HepG2 (cell line): ENCODE measurements around the gene NHSL1. TPM values are rescaled to one million over a fixed set of nuclear protein-coding genes. Genes with fewer than 3 reads are reported as not detected.

Experiments
- ADNP ChIP-seq: sonication (generic); formaldehyde crosslinking; IDR thresholded peaks from 2 replicates; pipeline ENCODE4 v1.4.0; 2020; ENCODE audit warnings: missing genetic modification reagents
- CCDC6 ChIP-seq: sonication (generic); formaldehyde crosslinking; IDR thresholded peaks from 2 replicates; pipeline ENCODE4 v1.8.1; 2022; ENCODE audit warnings: mild to moderate bottlenecking, missing genetic modification reagents, moderate library complexity
- ELF3 ChIP-seq: IDR thresholded peaks from 2 replicates; pipeline ENCODE4 v1.6.1; 2016; ENCODE audit warnings: missing genetic modification reagents, missing compliant biosample characterization
- GFI1 ChIP-seq: sonication (generic); formaldehyde crosslinking; IDR thresholded peaks from 2 replicates; pipeline ENCODE4 v1.5.0; 2020; ENCODE audit warnings: missing genetic modification reagents, mild to moderate bottlenecking, borderline replicate concordance
- GZF1 ChIP-seq: sonication (generic); formaldehyde crosslinking; IDR thresholded peaks from 2 replicates; pipeline ENCODE4 v1.5.1; 2020; ENCODE audit warnings: mild to moderate bottlenecking, missing genetic modification reagents
- HNRNPLL ChIP-seq: fragments of 200-400 bp; formaldehyde crosslinking; IDR thresholded peaks from 2 replicates; pipeline ENCODE4 v1.6.1; 2017; ENCODE audit warnings: mild to moderate bottlenecking, low read depth, low read length; ENCODE audit not compliant: poor library complexity, severe bottlenecking
- HOXA9 ChIP-seq: sonication (generic); formaldehyde crosslinking; IDR thresholded peaks from 2 replicates; pipeline ENCODE4 v1.8.1; 2022; ENCODE audit warnings: missing genetic modification reagents, mild to moderate bottlenecking, moderate library complexity, borderline replicate concordance
- KLF12 ChIP-seq: sonication (generic); formaldehyde crosslinking; IDR thresholded peaks from 2 replicates; pipeline ENCODE4 v1.4.0; 2020; ENCODE audit warnings: missing genetic modification reagents, borderline replicate concordance
- MAFK ChIP-seq, 2 experiments: IDR thresholded peaks in 1 of 2; conservative IDR thresholded peaks in 1 of 2; 2 replicates each; pipeline ENCODE4 v1.6.1; 2011; ENCODE audit warnings: improper control_type of control experiment in 2 of 2, low read length in 2 of 2
- MATR3 ChIP-seq: sonication (generic); formaldehyde crosslinking; IDR thresholded peaks from 2 replicates; pipeline ENCODE4 v1.4.0; 2020; ENCODE audit warnings: missing genetic modification reagents
- MEF2D ChIP-seq: sonication (generic); formaldehyde crosslinking; IDR thresholded peaks from 2 replicates; pipeline ENCODE4 v1.5.1; 2020; ENCODE audit warnings: mild to moderate bottlenecking, missing genetic modification reagents
- MTF2 ChIP-seq: sonication (generic); formaldehyde crosslinking; IDR thresholded peaks from 2 replicates; pipeline ENCODE4 v1.5.0; 2020; ENCODE audit warnings: missing genetic modification reagents, borderline replicate concordance
- NR2F2 ChIP-seq: IDR thresholded peaks from 2 replicates; pipeline ENCODE4 v1.6.1; 2012; ENCODE audit warnings: low read depth, inconsistent platforms, borderline replicate concordance
- PAWR ChIP-seq: sonication (generic); formaldehyde crosslinking; IDR thresholded peaks from 2 replicates; pipeline ENCODE4 v1.4.0; 2020; ENCODE audit warnings: missing genetic modification reagents, mild to moderate bottlenecking, borderline replicate concordance
- REPIN1 ChIP-seq: sonication (generic); formaldehyde crosslinking; IDR thresholded peaks from 2 replicates; pipeline ENCODE4 v1.8.0; 2022; ENCODE audit warnings: missing genetic modification reagents, low read depth, mild to moderate bottlenecking, borderline replicate concordance
- RFX1 ChIP-seq: fragments of 450-650 bp; IDR thresholded peaks from 2 replicates; pipeline ENCODE4 v1.6.1; 2017
- TSC22D2 ChIP-seq: sonication (generic); formaldehyde crosslinking; IDR thresholded peaks from 2 replicates; pipeline ENCODE4 v1.5.1; 2020; ENCODE audit warnings: missing genetic modification reagents, mild to moderate bottlenecking, borderline replicate concordance
- ZFAT ChIP-seq: sonication (generic); formaldehyde crosslinking; conservative IDR thresholded peaks from 2 replicates; pipeline ENCODE4 v1.8.1; 2023; ENCODE audit warnings: missing genetic modification reagents, inconsistent platforms
- ZFP82 ChIP-seq: sonication (generic); formaldehyde crosslinking; IDR thresholded peaks from 2 replicates; pipeline ENCODE4 v1.5.1; 2020; ENCODE audit warnings: mild to moderate bottlenecking, missing genetic modification reagents, borderline replicate concordance
- ZFP90 ChIP-seq: sonication (generic); formaldehyde crosslinking; IDR thresholded peaks from 2 replicates; pipeline ENCODE4 v1.8.0; 2022; ENCODE audit warnings: missing genetic modification reagents, mild to moderate bottlenecking, inconsistent platforms, borderline replicate concordance
- ZFP91 ChIP-seq: sonication (generic); formaldehyde crosslinking; IDR thresholded peaks from 2 replicates; pipeline ENCODE4 v1.9.0; 2022; ENCODE audit warnings: missing genetic modification reagents, mild to moderate bottlenecking, borderline replicate concordance
- ZNF619 ChIP-seq: sonication (generic); formaldehyde crosslinking; IDR thresholded peaks from 2 replicates; pipeline ENCODE4 v1.4.0; 2020; ENCODE audit warnings: mild to moderate bottlenecking, missing genetic modification reagents
- ZNF740 ChIP-seq: sonication (generic); formaldehyde crosslinking; IDR thresholded peaks from 2 replicates; pipeline ENCODE4 v1.4.0; 2020; ENCODE audit warnings: missing genetic modification reagents
- ZNF841 ChIP-seq: sonication (generic); formaldehyde crosslinking; IDR thresholded peaks from 2 replicates; pipeline ENCODE4 v1.8.1; 2023; ENCODE audit warnings: missing genetic modification reagents, borderline replicate concordance
- polyA plus RNA-seq, 8 experiments: library from polyadenylated mRNA; depleted of rRNA in 3 of 8; stranded (reverse) in 7 of 8; unstranded in 1 of 8; fragments of >200 nt; fragmentation: Illumina TruSeq in 4 of 8; extraction: Trizol in 4 of 8; gene quantifications; 2 replicates each; pipeline versions ENCODE4 v1.2.1 to v1.2.3, GENCODE V29; 2011 to 2016; ENCODE audit warnings: low read depth in 4 of 8, missing spikeins in 1 of 8, mixed read lengths in 1 of 8; ENCODE audit not compliant: insufficient read depth in 1 of 8
- total RNA-seq, 5 experiments: library from RNA; depleted of rRNA; stranded (reverse); fragments of >200 nt; fragmentation: Illumina TruSeq; extraction: Trizol; gene quantifications; 2 replicates each; pipeline ENCODE4 v1.2.3, GENCODE V29; 2016; ENCODE audit warnings: low read depth in 1 of 5

NHSL1 gene
- total and polyA plus RNA-seq, 2 of the 13 experiments (the other 11 are each of a cell fraction or from before 2014, with no cell fraction given): 24.9 to 53.6 TPM

- TF ChIP-seq MAFK (conservative IDR thresholded peaks at IDR 0.05 in 1 of 2, IDR thresholded peaks at IDR 0.05 in 1 of 2; ENCODE audit: low read length in 2 of 2): no peak
- TF ChIP-seq TSC22D2 (CRISPR knock-in tag): no peak; the same call in 1 of the 2 replicates
- TF ChIP-seq GZF1 (CRISPR knock-in tag): peak; percentile 43; the same call in 1 of the 2 replicates
- peak; percentile 99; the same call in 1 of the 2 replicates for TF ChIP-seq KLF12 (CRISPR knock-in tag)
- TF ChIP-seq ZFP90: peak; percentile 89; the same call in 1 of the 2 replicates
- TF ChIP-seq ZNF619 (CRISPR knock-in tag): no peak; the same call in 1 of the 2 replicates
- TF ChIP-seq GFI1 (CRISPR knock-in tag): peak; percentile 72; the same call in 1 of the 2 replicates
- TF ChIP-seq ZFAT (CRISPR knock-in tag): peak; percentile 78; the same call in 1 of the 2 replicates
- TF ChIP-seq CCDC6 (CRISPR knock-in tag): peak; percentile 98
- no peak for TF ChIP-seq MTF2
- TF ChIP-seq REPIN1: peak; percentile 91
- peak; percentile 55; the same call in 1 of the 2 replicates for TF ChIP-seq ZNF841 (CRISPR knock-in tag)
- no peak for TF ChIP-seq MEF2D (CRISPR knock-in tag)
- 0 out of 2 replicates have a peak, but pooled peaks have one; percentile 22 for TF ChIP-seq ZNF740
- no peak for TF ChIP-seq RFX1
- TF ChIP-seq NR2F2: 0 out of 2 replicates have a peak, but pooled peaks have one; percentile 20
- TF ChIP-seq ELF3: peak; percentile 93
- 0 out of 2 replicates have a peak, but pooled peaks have one; percentile 69 for TF ChIP-seq ZFP82
- no peak for TF ChIP-seq MATR3 (CRISPR knock-in tag)
- peak; percentile 83 for TF ChIP-seq HNRNPLL
- peak; percentile 89; the same call in 1 of the 2 replicates for TF ChIP-seq PAWR
- peak; percentile 86 for TF ChIP-seq ZFP91
- no peak for TF ChIP-seq HOXA9 (CRISPR knock-in tag)
- TF ChIP-seq ADNP: peak; percentile 48; the same call in 1 of the 2 replicates
These were observed 95.3 kb downstream of the NHSL1 start, which contains the start of gene HEBP2 (continued) for GRCh38 chr6:138403801-138404665.
